ENCODE measurements around the gene SUCLA2.
"Not testable (repeated sequence)": the region's sequence is repeated elsewhere in the genome, so short reads cannot be mapped to it uniquely, and the experiment has no call there.

Gene SUCLA2

DNA sequence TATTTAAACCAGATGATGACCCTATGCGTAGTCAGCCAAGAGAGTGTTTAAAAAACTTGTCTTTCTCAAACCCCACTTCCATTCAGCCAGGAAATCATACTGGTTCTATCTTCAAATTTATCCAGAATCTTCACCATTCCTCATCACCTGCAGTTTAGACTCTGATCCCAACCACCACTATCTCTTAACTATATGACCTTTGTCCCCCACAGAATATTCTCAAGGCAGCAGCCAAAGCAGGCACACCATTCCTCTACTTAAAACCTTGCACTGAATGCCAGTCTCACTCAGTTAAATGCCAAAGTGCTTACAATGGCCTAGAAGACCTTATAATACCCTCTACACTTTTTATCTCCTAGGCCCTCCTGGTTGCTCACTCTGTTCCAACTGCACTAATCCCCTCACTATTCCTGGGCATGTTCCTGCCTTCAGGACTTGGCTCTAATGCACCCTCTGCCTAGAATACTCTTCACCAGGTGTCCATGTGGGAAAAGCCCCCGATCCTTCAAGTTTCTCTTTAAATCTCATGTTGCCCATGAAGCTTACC, 10.1 kb downstream of the SUCLA2 start:
- DNase-seq: no peak

DNA sequence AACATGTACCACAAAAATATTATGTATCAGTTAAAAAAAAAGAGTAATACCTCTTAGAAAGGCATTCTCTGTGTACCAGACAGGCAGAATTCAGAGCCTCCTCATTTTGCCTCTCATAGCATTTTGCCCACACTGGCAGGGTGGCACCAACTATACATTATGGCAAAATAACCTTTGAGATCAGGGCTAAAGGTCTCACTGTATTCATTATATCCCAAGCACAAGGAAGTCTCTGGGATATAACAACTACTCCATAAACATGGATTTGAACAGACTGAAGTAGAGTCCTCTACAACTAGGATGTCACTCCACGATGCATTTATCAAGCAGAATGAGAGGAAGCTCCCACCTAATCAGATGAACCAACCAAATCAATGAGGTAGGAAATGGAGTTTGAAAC, 10.6 kb downstream of the SUCLA2 start:
- no peak for DNase-seq

DNA sequence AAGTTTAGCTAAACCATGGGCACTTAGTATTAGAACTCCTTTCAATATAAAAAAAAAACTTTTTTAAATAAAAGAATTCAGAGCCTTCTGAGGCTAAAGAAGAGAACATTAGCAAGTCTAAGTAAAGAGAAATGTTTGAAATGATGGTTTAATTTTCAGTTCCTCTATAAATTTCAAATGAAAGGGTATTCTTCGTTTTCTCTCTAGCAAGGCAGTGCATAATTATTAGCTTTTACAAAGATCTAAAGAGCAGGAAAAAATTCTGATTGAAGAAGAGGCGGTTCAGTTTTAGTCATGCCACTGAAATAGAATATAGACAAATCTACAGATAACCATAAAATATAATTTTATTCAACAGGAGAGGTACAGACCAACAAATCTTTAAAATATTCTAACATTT, 18.0 kb downstream of the SUCLA2 start:
- no peak for DNase-seq

DNA sequence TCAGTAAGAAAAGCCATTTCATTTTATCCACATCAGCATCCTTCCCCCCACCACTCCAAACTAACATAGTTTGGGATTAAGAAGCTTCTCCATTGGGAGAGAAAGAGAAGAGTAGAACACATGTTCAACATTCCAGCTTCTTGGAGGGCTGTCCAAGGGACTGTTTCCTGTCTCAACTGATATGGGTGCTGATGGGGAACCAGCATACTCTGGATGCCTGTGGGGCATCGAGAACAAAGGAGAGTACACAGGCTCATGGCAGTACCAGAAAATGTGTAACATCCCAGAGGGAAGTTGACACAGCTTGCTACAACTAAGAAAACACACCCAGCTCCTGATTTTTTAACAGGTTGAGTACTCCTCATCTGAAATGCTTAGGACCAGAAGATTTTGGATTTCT, 24.7 kb downstream of the SUCLA2 start:
- DNase-seq: no peak

DNA sequence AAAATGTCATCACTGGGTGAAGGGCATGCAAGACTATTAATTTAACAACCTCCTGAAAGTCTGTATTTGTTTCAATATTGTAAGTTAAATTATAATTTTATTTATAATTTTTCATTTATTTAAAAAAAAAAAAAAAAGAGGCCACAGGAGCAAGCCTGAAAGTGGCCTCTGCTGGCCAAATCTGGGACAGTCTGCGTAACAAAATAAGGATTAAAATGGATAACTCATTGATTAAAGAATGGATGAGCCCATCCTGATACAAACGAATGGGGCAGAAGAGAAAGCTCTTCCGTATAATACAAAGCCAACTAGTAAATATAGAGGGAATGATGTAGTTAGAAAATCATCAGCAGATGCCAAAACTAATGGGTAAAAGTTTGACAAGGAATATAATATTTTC, 36.2 kb downstream of the SUCLA2 start:
- DNase-seq: no peak

DNA sequence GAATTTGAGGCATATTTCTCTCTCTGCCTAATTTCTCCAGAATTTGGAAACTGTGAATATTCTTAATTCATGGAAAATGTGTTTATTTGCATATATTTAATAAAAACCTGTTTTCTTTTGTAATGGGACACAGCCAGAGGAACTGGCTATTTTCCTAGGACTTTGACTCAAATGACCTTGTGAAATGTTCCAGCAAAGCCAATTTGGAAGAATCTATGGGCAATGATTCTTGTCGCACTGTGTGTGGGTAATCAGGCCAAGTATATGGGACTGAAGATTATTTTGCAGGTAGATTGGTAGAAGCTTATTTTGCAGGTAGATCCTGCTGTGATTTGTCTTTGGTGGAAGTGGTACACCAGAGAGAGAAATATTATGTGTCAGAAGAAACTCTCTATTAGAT, 38.8 kb downstream of the SUCLA2 start:
- DNase-seq: no peak

DNA sequence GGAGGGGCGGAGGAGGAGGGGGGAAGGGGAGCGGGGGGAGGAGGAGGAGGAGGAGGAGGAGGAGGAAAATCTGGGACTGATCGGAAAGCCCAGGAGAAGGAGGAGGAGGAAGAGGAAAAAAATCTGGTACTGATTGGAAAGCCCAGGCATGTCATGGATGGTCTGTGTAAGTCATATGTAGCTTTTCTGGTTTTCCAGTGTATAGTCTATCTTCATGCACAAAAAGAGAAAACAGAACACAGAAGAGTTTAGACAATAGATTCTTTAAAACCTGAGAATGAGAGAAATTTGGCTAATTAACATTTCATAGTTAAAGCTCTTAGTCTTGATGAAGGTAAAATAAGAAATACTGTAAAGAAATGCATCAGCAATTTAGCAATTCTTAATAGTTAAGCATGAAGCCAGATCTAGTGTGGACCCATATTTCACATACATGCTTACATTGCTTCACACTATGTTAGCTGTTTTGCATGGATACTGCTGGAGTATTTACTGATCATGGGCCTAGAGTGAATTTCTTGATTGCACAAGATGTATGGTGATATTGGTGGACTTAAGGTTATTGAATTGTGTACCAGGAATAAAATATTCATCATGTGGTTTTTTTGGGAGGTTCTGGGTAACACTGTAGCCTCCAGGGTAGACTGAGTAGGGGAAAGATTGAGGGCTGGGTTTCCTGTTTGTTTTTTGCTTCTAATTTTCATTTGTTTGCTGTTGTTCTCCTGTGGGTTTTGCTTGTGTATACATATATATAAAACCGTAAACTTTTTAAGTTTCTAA, 41.4 kb downstream of the SUCLA2 start:
- DNase-seq: no peak

DNA sequence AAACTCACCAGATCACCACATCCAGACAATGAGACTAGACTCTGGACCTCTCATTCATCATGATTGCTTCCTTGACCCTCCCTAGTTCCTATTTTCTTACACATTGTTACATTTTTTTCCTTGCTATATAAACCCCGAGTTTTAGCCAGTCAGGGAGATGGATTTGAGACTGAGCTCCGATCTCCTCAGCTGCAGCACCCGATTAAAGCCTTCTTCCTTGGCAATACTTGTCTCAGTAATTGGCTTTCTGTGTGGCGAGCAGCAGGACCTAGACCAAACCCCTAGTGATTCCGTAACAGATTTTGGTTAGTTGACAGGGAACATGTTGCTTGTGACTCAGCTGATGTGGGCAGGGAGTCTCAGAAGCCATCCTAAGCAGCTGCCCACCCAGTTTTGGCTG, 44.0 kb downstream of the SUCLA2 start:
- DNase-seq: no peak

DNA sequence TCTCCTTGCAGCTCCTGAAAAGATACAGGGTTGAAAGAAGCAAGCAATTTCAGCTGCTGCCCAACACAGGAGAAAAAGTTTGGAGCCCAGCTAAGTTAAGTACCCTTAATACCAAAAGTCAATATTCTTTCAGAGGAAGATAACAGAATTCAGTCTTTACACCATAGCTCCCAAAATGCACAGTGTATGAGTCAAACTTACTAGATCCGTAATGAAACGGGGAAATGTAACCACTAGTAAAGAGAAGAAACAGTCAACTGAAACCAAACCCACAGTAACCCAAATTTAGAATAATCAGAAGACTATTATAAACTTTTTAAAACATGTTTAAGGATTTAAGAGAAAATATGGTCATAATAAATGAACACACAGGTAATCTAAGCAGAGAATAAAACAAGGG, 45.2 kb downstream of the SUCLA2 start:
- no peak for DNase-seq

DNA sequence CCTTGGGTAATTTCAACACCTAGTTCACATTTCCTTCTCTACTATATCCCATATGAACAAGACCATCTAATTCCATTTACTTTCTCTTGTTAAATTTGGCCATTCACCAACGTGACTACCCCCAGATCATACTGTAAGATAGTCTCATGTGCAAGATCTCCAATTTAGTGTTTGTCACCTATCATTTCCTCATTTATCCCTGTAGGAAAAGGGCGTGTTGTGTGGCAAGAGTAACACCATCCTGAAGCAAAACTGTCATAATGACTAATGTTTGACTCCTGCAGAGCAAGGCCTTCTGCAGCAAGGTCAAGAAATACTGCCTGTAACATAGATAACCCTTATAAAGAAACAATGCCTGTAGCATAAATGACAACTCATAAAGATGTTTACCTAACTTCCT, 51.3 kb downstream of the SUCLA2 start:
- no peak for DNase-seq

DNA sequence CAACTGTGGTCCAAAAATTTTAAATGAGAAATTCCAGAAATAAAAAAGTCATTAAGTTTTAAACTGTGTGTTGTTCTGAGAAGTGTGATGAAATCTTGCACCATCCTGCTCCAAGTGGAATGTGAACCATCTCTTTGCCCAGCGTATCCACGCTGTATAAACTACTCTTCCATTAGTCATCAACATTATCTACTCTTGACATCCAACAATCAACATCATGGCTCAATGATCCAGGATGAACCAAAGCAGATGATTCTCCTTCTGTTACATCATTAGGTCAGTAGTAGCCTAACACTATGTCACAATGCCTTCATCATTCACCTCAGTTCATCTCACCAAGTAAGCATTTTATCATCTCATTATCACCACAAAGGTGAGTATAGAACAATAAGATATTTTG, 55.3 kb downstream of the SUCLA2 start:
- no peak for DNase-seq

DNA sequence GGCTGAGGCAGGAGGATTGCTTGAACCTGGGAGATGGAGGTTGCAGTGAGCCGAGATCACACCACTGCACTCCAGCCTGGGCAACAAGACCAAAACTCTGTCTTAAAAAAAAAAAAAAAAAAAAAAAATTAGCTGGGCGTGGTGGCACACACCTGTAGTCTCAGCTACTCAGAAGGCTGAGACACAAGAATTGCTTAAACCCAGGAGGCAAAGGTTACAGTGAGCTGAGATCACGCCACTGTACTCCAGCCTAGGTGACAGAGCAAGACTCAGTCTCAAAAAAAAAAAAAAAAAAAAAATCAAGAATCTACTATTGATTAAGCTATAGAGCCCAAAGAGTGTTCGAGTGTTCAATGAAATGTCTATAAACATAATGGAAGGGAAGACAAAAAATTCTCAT, 55.9 kb downstream of the SUCLA2 start:
- DNase-seq: not testable (repeated sequence)

DNA sequence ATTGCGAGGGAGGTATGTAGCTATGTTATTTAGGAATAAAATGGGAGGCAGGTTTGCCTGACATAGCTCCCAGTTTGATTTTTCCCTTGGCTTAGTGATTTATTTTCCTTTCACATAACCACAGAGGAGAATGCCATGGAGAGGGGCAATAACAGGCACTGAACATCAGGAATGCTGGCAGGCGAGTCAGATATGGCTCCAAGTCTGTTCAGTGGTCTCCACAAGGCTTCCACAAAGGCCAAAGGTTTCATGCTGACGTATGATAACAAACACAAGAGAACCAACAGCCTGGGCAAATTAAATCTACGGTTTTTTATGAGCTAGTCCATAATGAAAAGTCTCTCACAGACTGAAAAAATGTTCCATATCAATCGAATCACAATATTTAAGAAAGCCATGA, 66.7 kb downstream of the SUCLA2 start:
- no peak for DNase-seq

DNA sequence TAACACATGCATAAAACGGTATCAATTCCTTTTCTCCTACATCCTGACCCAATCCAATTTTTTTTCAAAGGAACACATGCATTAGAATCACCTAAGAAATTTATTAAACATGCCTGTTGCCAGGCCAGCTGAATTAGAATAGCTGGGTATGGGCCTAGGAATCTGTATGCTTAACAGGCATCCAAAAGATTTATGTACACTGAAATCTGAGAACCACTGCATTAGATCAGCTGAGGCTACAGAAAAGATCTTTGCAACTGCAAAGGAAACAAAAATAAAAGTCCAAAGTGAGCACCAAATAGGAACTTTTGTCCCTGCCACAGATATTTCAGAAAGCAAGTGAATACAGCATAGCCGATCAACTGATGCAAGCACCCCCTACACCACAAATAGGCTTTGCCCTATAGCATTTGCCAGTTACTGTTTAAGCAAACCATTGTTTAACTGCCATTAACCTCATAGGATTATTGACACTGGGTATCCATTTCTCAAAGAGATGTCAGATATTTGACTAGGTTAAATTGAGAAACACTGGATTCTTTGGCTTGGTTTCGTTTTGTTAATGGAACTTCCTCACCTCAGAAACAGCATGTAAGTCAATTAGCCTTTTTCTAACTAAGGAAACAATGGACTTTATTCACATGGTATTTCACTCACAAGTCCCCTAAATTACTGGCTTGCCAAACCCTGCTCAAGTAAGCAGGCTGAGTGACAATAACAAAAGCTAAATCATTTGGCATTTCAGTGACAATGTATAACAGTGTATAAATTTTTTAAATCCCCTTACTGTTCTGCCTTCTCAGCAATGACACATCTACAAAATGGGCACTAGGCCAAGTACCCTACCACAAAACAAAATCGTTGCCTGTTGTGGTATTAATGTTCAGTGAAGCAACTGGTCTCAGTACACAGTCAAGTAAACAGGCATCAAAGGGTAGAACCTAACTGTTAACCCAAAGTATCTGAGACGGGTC, 67.8 kb downstream of the SUCLA2 start:
- DNase-seq: no peak

DNA sequence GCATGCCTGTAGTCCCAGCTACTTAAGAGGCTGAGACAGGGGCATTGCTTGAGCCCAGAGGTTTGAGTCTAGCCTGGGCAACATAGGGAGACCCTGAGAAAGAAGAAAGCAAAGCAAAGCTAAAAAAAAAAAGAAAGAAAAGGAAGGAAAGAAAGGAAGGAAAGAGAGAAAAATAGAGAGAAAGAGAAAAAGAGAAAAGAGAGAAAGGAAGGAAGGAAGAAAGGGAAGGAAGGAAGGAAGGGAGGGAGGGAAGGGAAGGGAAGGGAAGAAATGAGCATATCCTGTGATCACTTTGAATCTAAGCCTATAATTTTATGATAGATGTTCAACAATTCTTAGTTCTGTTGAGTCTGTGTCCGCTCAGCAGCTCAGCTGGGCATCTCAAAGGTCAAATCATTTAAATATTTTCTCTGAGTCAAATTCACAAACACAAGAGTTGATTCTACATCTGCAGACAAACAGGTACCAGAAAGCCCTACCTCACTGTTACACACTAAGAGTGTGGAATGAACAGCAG, 70.4 kb downstream of the SUCLA2 start:
- no peak for DNase-seq

DNA sequence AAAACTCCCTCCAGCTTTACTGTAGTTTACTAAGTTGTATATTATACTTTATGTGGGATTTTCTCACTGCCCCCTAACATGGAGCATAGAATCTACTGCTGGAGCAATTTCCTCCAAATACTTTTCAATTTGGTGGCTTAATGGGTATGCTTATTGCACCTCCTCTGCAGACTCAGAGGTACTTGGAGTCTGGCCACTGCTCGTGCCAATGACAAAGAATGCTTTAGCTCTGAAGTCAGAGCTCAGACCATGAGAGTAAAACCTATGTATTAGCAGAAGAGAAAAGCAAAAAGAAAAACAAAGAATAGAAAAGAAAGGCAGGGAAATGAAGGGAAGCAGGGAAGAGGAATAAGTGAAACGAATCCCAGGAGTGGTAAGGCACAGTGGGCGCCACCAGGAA, 71.9 kb downstream of the SUCLA2 start:
- DNase-seq: no peak

DNA sequence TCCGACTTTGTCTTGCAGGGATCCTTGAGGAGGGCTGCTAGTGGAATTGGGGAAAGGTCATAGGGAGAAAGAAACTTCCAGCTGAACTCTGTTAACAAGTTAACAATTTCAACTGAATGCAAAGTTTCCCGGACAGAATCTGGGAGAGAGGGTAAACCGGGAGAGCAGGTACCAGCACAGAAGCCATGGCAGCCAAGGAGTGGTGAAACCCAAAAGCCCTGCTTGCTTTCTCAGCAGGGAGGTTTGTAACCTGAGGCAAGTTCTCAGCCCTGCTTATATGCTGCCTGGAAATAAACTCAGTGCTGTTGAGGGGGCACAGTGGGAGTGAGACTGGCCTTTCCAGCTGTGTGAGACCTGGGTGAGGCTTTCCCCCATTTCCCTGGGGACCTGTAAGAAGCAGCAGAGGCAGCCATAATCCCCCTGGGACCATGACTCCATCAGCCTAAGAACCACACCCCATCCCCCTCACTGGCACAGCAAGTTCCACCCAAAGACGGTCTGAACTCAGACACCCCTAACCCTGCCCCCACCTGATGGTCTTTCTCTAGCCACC, 84.0 kb downstream of the SUCLA2 start:
- no peak for DNase-seq

DNA sequence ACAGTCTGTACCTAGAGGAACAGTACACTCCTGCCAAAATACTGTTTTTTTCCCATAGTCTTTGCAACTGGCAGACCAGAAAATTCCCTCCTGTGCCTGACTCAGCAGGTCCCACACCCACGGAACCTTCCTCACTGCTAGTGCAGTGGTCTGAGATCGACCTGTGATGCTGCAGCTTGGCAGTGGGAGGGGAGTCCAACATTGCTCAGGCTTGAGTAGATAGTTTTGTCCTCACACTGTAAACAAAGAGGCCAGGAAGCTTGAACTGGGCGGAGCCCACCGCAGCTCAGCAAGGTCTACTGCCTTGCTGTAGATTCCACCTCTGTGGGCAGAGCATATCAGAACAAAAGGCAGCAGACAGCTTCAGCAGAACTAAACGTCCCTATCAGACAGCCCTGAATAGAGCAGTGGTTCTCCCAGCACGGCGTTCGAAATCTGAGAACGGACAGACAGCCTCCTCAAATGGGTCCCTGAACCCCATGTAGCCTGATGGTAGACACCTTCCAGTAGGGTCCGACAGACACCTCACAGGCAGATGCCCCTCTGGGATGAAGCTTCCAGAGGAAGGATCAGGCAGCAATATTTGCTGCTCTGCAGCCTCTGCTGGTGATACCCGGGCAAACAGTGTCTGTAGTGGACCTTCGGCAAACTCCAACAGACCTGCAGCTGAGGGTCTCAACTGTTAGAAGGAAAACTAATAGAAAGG, 92.7 kb downstream of the SUCLA2 start:
- no peak for DNase-seq

DNA sequence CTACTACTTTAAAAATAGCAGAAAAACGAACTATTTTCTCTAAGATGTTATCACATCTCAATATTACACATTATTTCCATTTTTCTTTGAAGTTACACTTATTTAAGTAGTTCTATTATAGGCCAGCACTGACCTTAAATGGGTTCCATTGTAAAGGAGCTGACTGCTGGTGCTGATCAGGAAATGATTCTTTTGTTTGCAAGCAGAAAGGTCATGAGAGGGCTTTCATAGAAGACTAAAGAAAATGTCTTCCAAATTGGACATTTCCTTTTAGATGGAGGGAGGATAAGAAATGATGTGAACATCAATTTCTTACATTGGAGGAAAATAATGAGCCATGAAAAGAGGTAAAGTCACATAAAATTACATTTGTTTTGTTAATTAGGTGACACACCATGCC, 96.2 kb downstream of the SUCLA2 start:
- no peak for DNase-seq

DNA sequence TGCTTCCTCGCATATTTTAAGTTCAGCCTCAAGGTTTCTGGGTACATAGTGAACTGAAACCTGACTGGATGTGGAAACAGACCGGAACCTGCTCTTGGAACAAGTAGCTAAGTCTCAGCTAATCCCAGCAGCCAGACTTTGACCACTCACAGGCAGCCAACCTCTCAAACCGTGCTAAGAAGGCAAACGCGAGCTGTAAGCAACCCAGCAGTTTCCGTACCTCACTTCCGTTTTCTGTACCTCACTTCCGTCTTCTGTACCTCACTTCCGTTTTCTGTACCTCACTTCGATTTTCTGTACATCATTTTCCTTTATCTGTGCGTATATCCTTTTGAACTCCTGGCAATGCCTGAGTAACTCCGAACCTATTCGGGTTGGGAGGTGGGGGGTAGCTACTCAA, 96.8 kb downstream of the SUCLA2 start:
- DNase-seq: no peak

DNA sequence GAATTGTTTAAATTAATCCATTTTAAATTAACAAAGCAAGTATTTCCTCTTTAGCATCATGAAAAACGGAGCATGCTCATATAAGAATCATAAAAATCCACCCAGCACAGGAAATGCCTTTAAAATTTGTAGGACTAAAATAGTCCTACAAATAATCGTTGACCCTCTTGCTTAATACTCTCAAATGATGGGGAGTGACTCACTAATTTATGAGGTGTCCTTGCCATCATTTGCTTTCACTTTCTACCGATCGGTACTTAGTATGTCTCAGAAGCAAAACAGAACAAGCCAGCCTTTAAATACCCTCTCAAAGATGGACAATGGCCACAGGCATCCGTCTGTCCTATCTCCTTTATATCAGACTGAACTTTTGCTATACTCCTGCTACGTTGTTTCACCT, 97.2 kb downstream of the SUCLA2 start:
- no peak for DNase-seq

DNA sequence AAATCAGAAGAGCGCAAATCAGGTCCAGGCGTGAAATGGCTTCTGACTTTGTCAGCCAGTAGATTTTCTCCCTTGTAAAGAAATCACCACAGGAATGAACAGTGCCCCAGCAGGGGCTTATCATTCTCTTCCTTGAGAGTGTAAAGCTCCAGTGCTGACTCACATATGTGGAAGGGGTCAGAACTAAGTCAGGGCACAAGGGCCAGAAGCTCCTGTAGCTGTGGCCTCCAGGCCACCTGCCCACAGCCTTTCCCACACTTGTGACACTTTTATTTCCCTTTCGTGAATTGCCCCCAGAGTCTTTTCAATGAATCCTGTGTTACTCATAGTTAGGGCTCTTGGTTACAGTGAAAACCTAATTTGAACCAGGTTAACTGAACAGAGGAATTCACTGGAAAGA, 99.6 kb downstream of the SUCLA2 start:
- DNase-seq: no peak

DNA sequence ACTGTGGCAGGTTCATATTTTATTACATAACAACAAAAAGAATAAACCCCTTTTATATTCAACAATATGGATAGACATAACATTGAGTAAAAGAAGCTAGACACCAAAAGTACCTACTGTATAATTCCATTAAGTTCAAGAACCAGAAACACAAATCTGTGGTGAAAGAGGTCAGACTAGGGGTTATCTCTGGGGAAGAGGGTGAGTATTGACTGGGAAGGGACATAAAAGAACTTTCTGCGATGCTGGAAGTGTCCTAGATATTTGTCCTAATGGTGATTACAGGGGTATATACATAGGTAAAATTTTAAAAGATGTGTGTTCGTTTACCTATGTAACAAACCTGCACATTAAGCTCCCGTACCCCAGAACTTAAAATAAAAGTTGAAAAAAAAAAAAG, 103.0 kb downstream of the SUCLA2 start:
- DNase-seq: no peak
